Stimulated activated CD4-positive, alpha-beta T cell treated with anti-CD3 and anti-CD28 coated beads, Interleukin-4, amount 100 ng/mL, for 1 hour (primary cell): ENCODE data around the gene GRM4.

Experiments used
- DNase-seq: peaks from one replicate; pipeline ENCODE4 v3.0.0-alpha.2; 2020

GRM4 gene

DNA sequence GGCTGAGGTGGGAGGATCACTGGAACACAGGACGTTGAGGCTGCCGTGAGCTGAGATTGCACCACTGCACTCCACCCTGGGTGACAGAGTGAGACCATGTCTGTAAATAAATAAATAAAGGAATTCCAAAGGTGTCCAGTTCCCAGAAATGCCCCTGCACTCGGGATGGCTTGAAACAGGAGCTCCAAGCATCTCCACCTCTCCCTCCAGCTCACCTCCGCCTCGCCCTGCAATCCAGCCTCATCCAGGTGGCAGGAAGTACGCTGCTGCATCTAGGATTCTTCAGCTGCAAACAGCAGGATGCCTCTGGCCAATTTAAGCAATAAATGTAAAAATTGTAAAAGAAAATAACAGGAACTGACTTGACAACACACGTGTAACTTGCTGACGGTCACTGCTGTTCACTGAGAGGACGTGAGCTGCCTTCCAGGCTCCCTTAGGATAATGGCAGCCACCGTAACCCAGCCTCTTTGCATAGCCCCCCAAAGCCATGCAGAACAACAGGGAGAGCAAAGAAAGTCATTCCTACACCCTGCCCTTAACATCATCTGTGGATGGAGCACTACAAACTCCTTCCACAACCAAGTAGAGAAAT, 11.4 kb upstream of the GRM4 start:
- DNase-seq, result no peak

- DNase-seq, result no peak
Observed at GRCh38 chr6:34155471-34156300, 9.8 kb upstream of the GRM4 start.

- DNase-seq, result peak; percentile 73
Observed at GRCh38 chr6:34154668-34155447, 9.0 kb upstream of the GRM4 start.

GRCh38 chr6:34152806-34153520, 7.1 kb upstream of the GRM4 start:
- no peak for DNase-seq

DNA sequence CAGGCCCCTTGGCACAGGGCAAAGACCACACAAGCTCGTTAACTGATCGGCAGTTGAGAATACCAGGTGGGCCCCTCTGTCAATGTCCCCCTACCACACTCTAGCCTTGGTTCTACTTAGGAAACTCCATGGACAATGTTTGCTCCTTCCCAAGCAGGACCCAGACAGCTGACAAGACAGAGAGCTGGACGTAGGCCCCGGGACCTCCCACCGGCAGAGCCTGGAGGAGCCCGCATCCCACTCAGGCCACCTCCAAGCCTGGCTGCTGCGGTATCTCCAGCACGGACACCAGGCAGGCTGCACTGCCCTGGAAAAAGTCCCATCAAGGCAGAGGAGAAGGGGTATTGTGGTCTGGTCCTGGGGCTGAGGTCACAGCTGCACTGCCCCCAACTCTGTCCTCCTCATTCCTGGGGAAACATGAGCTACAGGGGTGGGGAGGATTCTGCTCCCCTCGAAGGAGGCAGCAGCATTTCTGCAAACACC, 6.2 kb upstream of the GRM4 start:
- DNase-seq, result no peak

GRCh38 chr6:34151321-34152041, 5.6 kb upstream of the GRM4 start:
- DNase-seq, result no peak

GRCh38 chr6:34150766-34151165, 4.9 kb upstream of the GRM4 start:
- no peak for DNase-seq

- no peak for DNase-seq
Observed at GRCh38 chr6:34149831-34150400, 4.0 kb upstream of the GRM4 start.

DNA sequence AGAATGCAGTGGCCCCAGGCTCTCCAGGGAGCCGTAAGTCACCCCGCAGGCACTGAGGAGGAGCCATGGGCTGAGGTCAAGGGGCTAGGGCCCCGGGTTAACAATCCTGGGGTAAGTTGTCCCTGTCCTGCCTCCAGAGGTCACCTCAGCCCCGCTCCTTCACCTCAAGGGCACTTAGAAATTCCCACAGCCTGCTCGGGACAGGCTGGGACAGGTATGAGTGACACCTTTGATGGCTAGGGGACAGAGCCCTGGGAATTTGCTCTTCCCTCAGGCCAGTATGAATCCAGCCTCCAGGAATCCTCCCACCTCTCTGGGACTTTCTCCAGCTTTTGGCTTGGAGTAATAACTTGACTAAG, 3.5 kb upstream of the GRM4 start:
- DNase-seq, result no peak

DNA sequence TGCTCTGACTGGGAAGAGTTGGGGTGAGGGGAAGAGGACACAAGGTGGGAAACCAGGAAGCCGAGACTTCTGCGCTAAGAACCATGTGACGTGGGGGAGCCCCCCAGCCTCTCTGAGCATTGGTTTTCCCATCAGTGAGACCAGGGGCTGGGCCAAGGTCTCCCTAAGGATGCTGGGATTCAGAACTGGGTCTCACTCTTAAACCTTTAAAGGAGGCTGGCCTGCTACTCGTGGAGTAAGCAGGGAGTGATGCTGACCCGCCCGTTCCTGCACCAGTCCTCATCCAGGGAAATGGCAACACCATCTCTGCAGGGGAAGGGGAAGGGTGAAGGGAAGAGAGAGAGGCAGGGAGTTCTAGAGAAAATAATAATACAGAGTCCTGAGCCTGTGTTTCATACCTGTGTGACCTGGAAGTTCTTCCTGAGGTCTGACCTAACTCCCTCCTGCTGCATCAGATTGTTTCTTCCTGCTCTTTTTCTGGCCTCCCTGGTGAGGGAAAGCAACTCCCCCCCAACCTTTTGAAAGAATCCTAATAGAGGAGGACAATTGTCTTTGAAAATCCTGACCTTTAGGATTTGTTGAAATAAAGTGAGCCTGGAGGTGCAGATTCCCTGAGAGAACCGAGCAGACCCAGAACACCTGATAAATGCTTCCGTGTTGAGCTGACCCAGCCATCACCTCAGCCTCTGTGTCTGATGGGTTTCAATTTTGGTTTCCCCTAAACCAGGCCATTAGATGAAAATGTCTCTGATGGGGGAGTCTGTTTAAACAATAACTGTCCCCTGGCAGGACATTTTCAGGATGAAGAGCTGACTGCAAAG, 3.0 kb upstream of the GRM4 start:
- no peak for DNase-seq

GRCh38 chr6:34147906-34148630, 2.2 kb upstream of the GRM4 start:
- DNase-seq, result no peak

GRCh38 chr6:34146801-34147592, 1.1 kb upstream of the GRM4 start:
- DNase-seq, result no peak

DNA sequence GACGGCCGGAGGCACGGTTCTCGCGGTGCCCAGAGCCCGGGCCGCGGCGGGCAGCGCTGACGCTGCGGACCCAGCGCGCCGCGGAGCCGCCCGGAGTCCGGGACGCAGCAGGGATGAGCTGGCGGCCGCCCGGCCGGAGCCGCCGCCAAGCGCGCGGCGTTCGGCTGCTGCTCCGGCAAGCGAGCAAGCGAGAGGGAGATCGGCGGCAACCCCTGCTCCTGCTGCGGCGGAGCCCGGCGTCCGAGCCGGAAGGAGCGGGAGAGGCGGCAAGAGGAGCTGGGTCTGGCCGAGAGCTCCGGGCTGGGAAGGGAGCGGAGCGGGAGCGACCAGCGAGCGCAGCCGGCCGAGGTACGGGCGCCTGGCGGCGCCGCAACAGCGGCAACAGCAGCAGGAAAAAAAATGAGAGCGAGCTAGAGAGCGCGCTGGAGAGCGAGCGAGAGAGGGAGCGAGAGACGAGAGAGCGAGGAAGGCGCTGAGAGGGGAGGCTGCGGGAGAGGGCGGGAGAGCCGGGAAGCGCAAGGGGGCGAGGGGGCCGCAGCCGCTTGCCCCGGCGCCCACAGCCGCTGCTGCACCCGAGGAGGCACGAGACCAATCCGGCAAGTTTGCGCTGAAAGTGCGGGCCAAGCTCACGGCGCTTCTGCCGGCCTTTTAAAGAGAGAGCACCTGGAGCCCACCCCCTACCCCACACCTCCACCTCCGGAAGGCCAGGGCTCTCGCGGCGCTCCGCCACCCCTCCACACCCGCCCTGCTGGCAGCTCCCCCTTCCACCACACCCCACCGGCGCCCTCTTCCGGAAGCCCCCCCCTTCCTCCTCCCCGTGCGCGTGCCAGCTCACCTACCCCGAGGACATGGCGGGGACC, 496 bp downstream of the GRM4 start:
- DNase-seq, result peak; percentile 46

- no peak for DNase-seq
Observed at GRCh38 chr6:34144581-34145160, 1.2 kb downstream of the GRM4 start.

DNA sequence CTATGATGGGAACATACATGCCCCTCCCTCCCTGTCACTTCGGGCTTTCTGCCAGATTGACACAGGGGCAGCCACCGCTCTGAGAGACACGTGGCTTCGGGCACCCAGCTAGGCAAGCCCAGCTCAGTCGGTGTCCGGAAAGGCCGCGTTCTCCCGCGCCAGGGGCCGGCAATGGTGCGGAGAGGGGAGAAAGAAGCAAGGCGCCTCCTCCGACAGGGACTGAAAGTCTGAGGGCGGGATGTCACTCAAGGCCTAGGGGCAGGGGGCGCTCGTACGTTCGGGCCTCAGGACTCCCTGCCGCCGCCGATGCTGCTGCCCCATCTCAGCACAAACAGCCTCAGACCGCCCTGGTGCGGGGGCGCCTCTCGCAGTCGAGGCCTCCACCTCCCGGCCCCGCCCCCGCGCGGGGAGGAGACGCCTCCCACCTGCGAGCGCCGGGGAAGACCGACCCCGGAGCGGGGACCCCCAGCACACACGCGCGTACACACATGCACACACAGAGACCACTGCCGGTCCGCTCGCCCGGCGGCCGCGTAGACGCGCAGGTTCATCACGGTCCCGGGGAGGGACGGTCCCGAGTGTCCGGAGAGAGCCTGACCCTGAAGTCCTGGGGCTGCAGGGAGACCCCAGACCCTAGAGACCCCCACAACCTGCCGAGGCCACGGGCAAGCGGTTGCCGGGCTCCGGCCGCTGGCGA, 1.9 kb downstream of the GRM4 start:
- peak; percentile 64 for DNase-seq

GRCh38 chr6:34143196-34143883, 2.5 kb downstream of the GRM4 start:
- DNase-seq, result no peak
